HepG2 (cell line): ENCODE measurements around the gene DYNC1I2. TPM values are rescaled to one million over a fixed set of nuclear protein-coding genes. Genes with fewer than 3 reads are reported as not detected.

Source experiments
- CREB1 ChIP-seq, 2 experiments: fragments of 450-650 bp in 1 of 2; IDR thresholded peaks; 2 replicates each; pipeline ENCODE4 v1.6.1; 2016 to 2017; ENCODE audit warnings: control low read depth in 1 of 2, mild to moderate bottlenecking in 1 of 2, missing compliant biosample characterization in 1 of 2, missing genetic modification characterization in 1 of 2
- ELF1 ChIP-seq: sonication (generic); formaldehyde crosslinking; IDR thresholded peaks from 2 replicates; pipeline ENCODE4 v1.4.0; 2020; ENCODE audit warnings: missing genetic modification reagents
- FOXO1 ChIP-seq: sonication (generic); formaldehyde crosslinking; IDR thresholded peaks from 2 replicates; pipeline ENCODE4 v1.4.0; 2020; ENCODE audit warnings: missing genetic modification reagents
- GTF3A ChIP-seq: sonication (generic); formaldehyde crosslinking; conservative IDR thresholded peaks from 2 replicates; pipeline ENCODE4 v1.4.0; 2020; ENCODE audit warnings: mild to moderate bottlenecking, missing genetic modification reagents
- NR2F1 ChIP-seq, 2 experiments: fragments of 450-650 bp in 1 of 2; formaldehyde crosslinking in 1 of 2; IDR thresholded peaks; 2 replicates each; pipeline versions ENCODE4 v1.5.0 to v1.6.1; 2016 to 2020; ENCODE audit warnings: mild to moderate bottlenecking in 1 of 2, missing compliant biosample characterization in 1 of 2, missing genetic modification reagents in 1 of 2, moderate library complexity in 1 of 2
- ONECUT2 ChIP-seq: sonication (generic); formaldehyde crosslinking; IDR thresholded peaks from 2 replicates; pipeline ENCODE4 v1.4.0; 2020; ENCODE audit warnings: missing genetic modification reagents
- ZBTB42 ChIP-seq: sonication (generic); formaldehyde crosslinking; IDR thresholded peaks from 2 replicates; pipeline ENCODE4 v1.5.0; 2020; ENCODE audit warnings: mild to moderate bottlenecking, missing genetic modification reagents
- ZNF777 ChIP-seq: sonication (generic); formaldehyde crosslinking; IDR thresholded peaks from 2 replicates; pipeline ENCODE4 v1.4.0; 2020; ENCODE audit warnings: missing genetic modification reagents
- polyA plus RNA-seq, 8 experiments: library from polyadenylated mRNA; depleted of rRNA in 3 of 8; stranded (reverse) in 7 of 8; unstranded in 1 of 8; fragments of >200 nt; fragmentation: Illumina TruSeq in 4 of 8; extraction: Trizol in 4 of 8; gene quantifications; 2 replicates each; pipeline versions ENCODE4 v1.2.1 to v1.2.3, GENCODE V29; 2011 to 2016; ENCODE audit warnings: low read depth in 4 of 8, missing spikeins in 1 of 8, mixed read lengths in 1 of 8; ENCODE audit not compliant: insufficient read depth in 1 of 8
- total RNA-seq, 5 experiments: library from RNA; depleted of rRNA; stranded (reverse); fragments of >200 nt; fragmentation: Illumina TruSeq; extraction: Trizol; gene quantifications; 2 replicates each; pipeline ENCODE4 v1.2.3, GENCODE V29; 2016; ENCODE audit warnings: low read depth in 1 of 5
- TF ChIP-seq, protein P1 (sequence below): sonication (generic); formaldehyde crosslinking; IDR thresholded peaks from 2 replicates; pipeline ENCODE4 v1.4.0; 2020; ENCODE audit warnings: mild to moderate bottlenecking, missing genetic modification reagents
- TF ChIP-seq, protein P2 (sequence below): sonication (generic); formaldehyde crosslinking; IDR thresholded peaks from 2 replicates; pipeline ENCODE4 v1.9.0; 2021; ENCODE audit warnings: missing genetic modification reagents, borderline replicate concordance
- TF ChIP-seq, protein P3 (sequence below), 2 experiments: sonication (generic) in 1 of 2; formaldehyde crosslinking in 1 of 2; IDR thresholded peaks; 2 replicates each; pipeline versions ENCODE4 v1.4.0 to v1.6.1; 2016 to 2020; ENCODE audit warnings: borderline replicate concordance in 1 of 2, low read depth in 1 of 2, mild to moderate bottlenecking in 1 of 2, missing genetic modification reagents in 1 of 2
- TF ChIP-seq, protein P4 (sequence below): sonication (generic); formaldehyde crosslinking; IDR thresholded peaks from 2 replicates; pipeline ENCODE4 v1.5.0; 2020; ENCODE audit warnings: mild to moderate bottlenecking, missing genetic modification reagents, borderline replicate concordance
- TF ChIP-seq, protein P5 (sequence below): sonication (generic); formaldehyde crosslinking; IDR thresholded peaks from 2 replicates; pipeline ENCODE4 v1.9.0; 2021; ENCODE audit warnings: missing genetic modification reagents, mild to moderate bottlenecking, borderline replicate concordance

The DYNC1I2 gene
- total and polyA plus RNA-seq, 2 of the 13 experiments (the other 11 are each of a cell fraction or from before 2014, with no cell fraction given), result 84.0 to 99.8 TPM

DNA sequence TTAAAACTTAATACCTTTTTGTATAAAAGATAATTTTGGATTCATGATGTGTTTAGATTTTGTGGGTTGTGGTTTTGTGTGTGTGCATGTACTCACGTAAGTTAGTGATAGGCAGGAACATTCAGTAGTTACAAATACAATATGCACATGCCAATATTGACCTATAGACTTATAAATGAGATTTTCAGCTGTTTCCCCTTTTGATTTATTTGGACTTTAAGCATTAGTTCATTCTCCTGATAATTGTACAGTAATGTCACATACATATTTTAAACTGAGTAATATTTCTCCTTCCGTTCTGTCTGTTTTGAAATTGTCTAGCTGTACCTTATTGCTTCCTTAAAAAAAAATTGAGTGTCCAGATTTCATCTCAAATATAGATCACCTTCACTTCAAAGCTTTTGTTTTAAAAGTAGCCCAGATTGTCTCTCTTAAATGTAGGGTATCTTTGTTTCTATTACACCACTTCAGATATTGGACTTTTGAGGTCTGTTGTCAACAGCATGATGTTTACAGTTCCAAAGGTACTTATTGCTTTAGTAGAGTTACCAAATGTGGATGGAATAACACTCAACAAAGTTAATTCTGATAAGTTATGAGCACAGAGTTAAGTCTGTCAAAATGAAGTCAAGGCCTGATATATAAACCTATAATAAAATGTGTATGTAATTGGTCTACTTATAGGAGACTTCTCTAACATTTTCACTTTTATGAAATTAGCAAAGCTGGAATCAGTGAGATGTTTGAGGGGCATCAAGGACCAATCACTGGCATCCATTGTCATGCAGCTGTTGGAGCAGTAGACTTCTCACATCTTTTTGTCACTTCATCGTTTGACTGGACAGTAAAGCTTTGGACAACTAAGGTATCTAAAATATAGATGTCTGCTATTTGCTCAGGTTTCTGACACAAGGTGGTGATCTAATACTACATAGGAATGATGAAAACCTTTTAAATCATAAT lies 42.0 kb downstream of the DYNC1I2 start (continued):
- TF ChIP-seq, protein P1, sequence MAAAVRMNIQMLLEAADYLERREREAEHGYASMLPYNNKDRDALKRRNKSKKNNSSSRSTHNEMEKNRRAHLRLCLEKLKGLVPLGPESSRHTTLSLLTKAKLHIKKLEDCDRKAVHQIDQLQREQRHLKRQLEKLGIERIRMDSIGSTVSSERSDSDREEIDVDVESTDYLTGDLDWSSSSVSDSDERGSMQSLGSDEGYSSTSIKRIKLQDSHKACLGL, result no peak
- no peak for TF ChIP-seq ZNF777 (CRISPR knock-in tag)
- TF ChIP-seq, protein P2, sequence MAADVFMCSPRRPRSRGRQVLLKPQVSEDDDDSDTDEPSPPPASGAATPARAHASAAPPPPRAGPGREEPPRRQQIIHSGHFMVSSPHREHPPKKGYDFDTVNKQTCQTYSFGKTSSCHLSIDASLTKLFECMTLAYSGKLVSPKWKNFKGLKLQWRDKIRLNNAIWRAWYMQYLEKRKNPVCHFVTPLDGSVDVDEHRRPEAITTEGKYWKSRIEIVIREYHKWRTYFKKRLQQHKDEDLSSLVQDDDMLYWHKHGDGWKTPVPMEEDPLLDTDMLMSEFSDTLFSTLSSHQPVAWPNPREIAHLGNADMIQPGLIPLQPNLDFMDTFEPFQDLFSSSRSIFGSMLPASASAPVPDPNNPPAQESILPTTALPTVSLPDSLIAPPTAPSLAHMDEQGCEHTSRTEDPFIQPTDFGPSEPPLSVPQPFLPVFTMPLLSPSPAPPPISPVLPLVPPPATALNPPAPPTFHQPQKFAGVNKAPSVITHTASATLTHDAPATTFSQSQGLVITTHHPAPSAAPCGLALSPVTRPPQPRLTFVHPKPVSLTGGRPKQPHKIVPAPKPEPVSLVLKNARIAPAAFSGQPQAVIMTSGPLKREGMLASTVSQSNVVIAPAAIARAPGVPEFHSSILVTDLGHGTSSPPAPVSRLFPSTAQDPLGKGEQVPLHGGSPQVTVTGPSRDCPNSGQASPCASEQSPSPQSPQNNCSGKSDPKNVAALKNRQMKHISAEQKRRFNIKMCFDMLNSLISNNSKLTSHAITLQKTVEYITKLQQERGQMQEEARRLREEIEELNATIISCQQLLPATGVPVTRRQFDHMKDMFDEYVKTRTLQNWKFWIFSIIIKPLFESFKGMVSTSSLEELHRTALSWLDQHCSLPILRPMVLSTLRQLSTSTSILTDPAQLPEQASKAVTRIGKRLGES (CRISPR knock-in tag), result no peak
- TF ChIP-seq FOXO1 (CRISPR knock-in tag), result peak; percentile 93
- TF ChIP-seq NR2F1 (CRISPR knock-in tag; IDR thresholded peaks at IDR 0.05), result 0 out of 4 replicates have a peak, but pooled peaks of 1 of the 2 experiments have one; percentile 31
- TF ChIP-seq, protein P3, sequence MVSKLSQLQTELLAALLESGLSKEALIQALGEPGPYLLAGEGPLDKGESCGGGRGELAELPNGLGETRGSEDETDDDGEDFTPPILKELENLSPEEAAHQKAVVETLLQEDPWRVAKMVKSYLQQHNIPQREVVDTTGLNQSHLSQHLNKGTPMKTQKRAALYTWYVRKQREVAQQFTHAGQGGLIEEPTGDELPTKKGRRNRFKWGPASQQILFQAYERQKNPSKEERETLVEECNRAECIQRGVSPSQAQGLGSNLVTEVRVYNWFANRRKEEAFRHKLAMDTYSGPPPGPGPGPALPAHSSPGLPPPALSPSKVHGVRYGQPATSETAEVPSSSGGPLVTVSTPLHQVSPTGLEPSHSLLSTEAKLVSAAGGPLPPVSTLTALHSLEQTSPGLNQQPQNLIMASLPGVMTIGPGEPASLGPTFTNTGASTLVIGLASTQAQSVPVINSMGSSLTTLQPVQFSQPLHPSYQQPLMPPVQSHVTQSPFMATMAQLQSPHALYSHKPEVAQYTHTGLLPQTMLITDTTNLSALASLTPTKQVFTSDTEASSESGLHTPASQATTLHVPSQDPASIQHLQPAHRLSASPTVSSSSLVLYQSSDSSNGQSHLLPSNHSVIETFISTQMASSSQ (IDR thresholded peaks at IDR 0.05; ENCODE audit: low read depth), result peak; percentile 29; the same call in 1 of the 2 replicates
- TF ChIP-seq, protein P3 (CRISPR knock-in tag; IDR thresholded peaks at IDR 0.05; ENCODE audit: borderline replicate concordance), result no peak
- TF ChIP-seq CREB1 (IDR thresholded peaks at IDR 0.05), result no peak
- TF ChIP-seq CREB1 (CRISPR knock-in tag; IDR thresholded peaks at IDR 0.05), result peak; percentile 61
- TF ChIP-seq ZBTB42 (CRISPR knock-in tag), result no peak
- TF ChIP-seq, protein P4, sequence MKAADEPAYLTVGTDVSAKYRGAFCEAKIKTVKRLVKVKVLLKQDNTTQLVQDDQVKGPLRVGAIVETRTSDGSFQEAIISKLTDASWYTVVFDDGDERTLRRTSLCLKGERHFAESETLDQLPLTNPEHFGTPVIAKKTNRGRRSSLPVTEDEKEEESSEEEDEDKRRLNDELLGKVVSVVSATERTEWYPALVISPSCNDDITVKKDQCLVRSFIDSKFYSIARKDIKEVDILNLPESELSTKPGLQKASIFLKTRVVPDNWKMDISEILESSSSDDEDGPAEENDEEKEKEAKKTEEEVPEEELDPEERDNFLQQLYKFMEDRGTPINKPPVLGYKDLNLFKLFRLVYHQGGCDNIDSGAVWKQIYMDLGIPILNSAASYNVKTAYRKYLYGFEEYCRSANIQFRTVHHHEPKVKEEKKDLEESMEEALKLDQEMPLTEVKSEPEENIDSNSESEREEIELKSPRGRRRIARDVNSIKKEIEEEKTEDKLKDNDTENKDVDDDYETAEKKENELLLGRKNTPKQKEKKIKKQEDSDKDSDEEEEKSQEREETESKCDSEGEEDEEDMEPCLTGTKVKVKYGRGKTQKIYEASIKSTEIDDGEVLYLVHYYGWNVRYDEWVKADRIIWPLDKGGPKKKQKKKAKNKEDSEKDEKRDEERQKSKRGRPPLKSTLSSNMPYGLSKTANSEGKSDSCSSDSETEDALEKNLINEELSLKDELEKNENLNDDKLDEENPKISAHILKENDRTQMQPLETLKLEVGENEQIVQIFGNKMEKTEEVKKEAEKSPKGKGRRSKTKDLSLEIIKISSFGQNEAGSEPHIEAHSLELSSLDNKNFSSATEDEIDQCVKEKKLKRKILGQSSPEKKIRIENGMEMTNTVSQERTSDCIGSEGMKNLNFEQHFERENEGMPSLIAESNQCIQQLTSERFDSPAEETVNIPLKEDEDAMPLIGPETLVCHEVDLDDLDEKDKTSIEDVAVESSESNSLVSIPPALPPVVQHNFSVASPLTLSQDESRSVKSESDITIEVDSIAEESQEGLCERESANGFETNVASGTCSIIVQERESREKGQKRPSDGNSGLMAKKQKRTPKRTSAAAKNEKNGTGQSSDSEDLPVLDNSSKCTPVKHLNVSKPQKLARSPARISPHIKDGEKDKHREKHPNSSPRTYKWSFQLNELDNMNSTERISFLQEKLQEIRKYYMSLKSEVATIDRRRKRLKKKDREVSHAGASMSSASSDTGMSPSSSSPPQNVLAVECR (CRISPR knock-in tag), result no peak
- TF ChIP-seq ELF1 (CRISPR knock-in tag), result peak; percentile 17; the same call in 1 of the 2 replicates
- TF ChIP-seq, protein P5, sequence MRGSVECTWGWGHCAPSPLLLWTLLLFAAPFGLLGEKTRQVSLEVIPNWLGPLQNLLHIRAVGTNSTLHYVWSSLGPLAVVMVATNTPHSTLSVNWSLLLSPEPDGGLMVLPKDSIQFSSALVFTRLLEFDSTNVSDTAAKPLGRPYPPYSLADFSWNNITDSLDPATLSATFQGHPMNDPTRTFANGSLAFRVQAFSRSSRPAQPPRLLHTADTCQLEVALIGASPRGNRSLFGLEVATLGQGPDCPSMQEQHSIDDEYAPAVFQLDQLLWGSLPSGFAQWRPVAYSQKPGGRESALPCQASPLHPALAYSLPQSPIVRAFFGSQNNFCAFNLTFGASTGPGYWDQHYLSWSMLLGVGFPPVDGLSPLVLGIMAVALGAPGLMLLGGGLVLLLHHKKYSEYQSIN (CRISPR knock-in tag), result no peak
- TF ChIP-seq ONECUT2 (CRISPR knock-in tag), result peak; percentile 43; the same call in 1 of the 2 replicates
- TF ChIP-seq GTF3A (CRISPR knock-in tag), result no peak
